Ectodermal cell (in vitro differentiated cells): Measurements from ENCODE around the gene ZNF511.

ENCODE experiments used
- H3K27ac ChIP-seq: 2 replicates; pipeline ENCODE4 v1.7.0; 2013; ENCODE audit warnings: mild to moderate bottlenecking, low read depth, low read length; ENCODE audit not compliant: insufficient read depth, poor library complexity, severe bottlenecking
- H3K27me3 ChIP-seq: 2 replicates; pipeline ENCODE4 v1.7.0; 2013; ENCODE audit warnings: mild to moderate bottlenecking, low read length; ENCODE audit not compliant: insufficient read depth, control insufficient read depth, poor library complexity, severe bottlenecking
- H3K36me3 ChIP-seq: one replicate; pipeline ENCODE4 v1.7.0; 2013; ENCODE audit warnings: low read length; ENCODE audit not compliant: control insufficient read depth, insufficient read depth
- H3K4me1 ChIP-seq: one replicate; pipeline ENCODE4 v1.7.0; 2013; ENCODE audit warnings: low read length; ENCODE audit not compliant: control insufficient read depth, insufficient read depth
- H3K4me3 ChIP-seq: 2 replicates; pipeline ENCODE4 v1.7.0; 2013; ENCODE audit warnings: low read depth, low read length, control low read depth; ENCODE audit not compliant: insufficient read depth
- H3K9me3 ChIP-seq: 2 replicates; pipeline ENCODE4 v1.7.0; 2013; ENCODE audit warnings: mild to moderate bottlenecking, low read length, moderate library complexity; ENCODE audit not compliant: control insufficient read depth
- WGBS, 2 experiments: methylation state at CpG; one replicate each; pipeline ENCODE4 v1.1.7; 2013; ENCODE audit warnings: missing lambda C conversion rate in 2 of 2; 5-methylcytosine and 5-hydroxymethylcytosine counted together

The ZNF511 gene

DNA sequence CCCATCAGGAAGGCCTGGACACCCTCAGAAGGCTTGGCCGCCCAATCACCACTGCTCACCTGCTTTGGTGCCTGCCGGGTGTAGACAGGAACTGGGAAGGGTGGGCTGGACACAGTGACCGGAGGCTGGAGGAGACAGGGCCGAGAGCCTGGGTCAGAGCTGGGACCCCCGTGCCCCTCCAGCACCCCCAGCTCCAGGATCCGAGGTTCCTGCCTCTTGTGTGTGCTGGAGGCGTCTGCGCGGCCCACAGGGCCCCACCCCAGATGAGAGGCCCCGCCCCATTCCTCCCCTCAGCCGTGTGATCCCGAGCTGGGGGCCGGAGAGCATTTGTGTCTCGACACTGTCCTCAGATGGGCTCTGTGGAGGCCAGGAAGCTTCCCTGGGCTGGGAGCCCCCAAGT, 41.4 kb upstream of the ZNF511 start:
- 88% methylated on average over 14 of the region's 14 CpGs for WGBS, 2 experiments
- Histone ChIP-seq H3K36me3 (no peaks in the 10 kb centered on the region), H3K4me1 (no peaks in the 10 kb centered on the region), H3K9me3 (no peaks in the 10 kb centered on the region), H3K4me3 (no peak overlapping the region), H3K27ac (no peak overlapping the region), H3K27me3 (peaks cover 14% of the 10 kb centered on the region)

DNA sequence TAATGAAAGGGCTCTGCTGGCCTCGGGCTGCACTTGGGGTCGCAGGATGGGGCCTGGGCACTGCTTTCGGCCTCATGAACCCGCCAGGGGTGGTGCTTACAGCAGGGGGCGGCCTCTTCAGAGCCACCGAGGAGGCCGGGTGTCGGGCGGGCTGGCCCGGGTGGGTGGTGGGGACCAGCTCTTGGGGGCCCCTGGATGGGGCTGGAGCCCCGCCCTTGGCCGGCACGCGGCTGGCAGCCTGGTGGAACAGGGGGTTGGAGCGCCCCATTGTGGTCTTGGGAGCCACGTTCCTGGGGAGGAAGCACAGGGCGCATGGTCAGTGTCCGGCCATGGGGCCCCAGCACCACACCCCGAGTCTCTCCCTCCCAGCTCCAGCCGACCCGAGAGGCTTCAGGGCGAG, 40.9 kb upstream of the ZNF511 start:
- H3K36me3 ChIP-seq, result no peaks in the 10 kb centered on the region
- 92% methylated on average over 22 of the region's 22 CpGs for WGBS, 2 experiments
- H3K9me3 ChIP-seq, result no peaks in the 10 kb centered on the region
- no peaks in the 10 kb centered on the region for H3K4me1 ChIP-seq
- no peak overlapping the region for H3K4me3 ChIP-seq
- H3K27me3 ChIP-seq, result peaks cover 9% of the 10 kb centered on the region
- no peak overlapping the region for H3K27ac ChIP-seq

DNA sequence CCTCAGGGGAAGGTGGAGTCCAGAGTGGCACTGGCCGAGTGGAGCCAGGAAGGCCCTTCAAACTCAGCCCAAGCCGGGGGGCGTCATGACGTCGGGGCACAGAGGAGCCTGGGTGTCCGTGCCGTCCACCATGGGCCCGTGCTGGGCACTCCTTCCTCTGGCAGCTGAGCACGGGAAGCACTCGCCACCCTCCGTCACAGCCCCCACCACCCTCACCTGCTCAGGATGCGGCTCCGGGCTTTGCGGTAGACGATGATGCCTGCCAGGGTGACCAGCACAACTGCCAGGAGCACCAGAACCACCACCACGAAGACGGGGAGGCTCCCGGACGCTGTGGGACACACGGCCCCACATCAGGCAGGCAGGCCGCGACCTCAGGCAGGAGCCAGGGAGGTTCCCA, 40.2 kb upstream of the ZNF511 start:
- H3K9me3 ChIP-seq, result no peaks in the 10 kb centered on the region
- H3K27ac ChIP-seq, result no peak overlapping the region
- no peaks in the 10 kb centered on the region for H3K4me1 ChIP-seq
- peaks cover 2% of the 10 kb centered on the region for H3K27me3 ChIP-seq
- no peaks in the 10 kb centered on the region for H3K36me3 ChIP-seq
- H3K4me3 ChIP-seq, result no peak overlapping the region
- 95% methylated on average over 22 of the region's 22 CpGs for WGBS, 2 experiments

DNA sequence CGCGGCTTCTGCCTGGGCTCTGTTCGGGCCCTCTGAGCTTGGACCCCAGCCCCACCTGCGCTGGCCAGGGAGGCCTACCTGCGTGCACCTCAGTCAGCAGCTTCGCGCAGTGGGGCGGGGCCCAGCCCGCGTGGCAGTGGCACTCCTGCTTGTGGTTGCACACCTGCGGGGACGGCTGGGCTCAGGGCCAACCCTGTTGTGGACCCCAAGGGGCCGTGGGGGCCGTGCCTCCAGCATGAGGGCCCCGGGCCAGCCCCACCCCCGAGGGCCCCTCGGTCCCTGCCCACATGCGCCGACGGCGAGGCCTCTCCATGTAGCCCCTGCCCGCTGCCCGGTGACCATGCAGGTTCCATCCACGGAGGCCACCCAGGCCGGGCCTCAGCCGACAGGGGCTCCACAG, 39.3 kb upstream of the ZNF511 start:
- no peaks in the 10 kb centered on the region for H3K9me3 ChIP-seq
- no peaks in the 10 kb centered on the region for H3K4me1 ChIP-seq
- H3K27ac ChIP-seq, result no peak overlapping the region
- no peak overlapping the region for H3K4me3 ChIP-seq
- H3K36me3 ChIP-seq, result no peaks in the 10 kb centered on the region
- no peaks in the 10 kb centered on the region for H3K27me3 ChIP-seq
- WGBS, 2 experiments, result 88% methylated on average over 26 of the region's 26 CpGs

DNA sequence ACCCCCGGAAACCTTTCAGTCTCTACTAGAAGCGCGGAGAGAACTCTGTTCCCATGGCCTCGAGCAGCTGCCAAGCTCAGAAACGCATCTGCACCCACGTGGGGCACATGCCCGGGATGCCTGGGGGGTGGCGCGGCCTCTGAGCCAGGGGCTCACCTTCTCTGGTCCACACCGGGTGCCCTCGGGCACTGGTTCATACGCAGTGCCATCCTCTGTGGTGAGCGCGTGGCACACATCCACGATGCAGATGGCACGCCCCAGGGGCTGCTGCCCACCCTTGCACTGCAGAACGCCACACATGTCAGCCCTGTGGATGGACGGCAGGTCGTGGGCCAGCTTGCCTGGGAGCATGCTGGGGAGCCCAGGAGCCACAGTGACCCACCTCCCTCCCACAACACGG, 38.5 kb upstream of the ZNF511 start:
- no peaks in the 10 kb centered on the region for H3K36me3 ChIP-seq
- no peaks in the 10 kb centered on the region for H3K9me3 ChIP-seq
- H3K27me3 ChIP-seq, result peaks cover 2% of the 10 kb centered on the region
- peaks cover 5% of the 10 kb centered on the region for H3K4me1 ChIP-seq
- WGBS, 2 experiments, result 89 to 90% methylated on average over 20 of the region's 20 CpGs
- H3K27ac ChIP-seq, result no peak overlapping the region
- H3K4me3 ChIP-seq, result no peak overlapping the region

DNA sequence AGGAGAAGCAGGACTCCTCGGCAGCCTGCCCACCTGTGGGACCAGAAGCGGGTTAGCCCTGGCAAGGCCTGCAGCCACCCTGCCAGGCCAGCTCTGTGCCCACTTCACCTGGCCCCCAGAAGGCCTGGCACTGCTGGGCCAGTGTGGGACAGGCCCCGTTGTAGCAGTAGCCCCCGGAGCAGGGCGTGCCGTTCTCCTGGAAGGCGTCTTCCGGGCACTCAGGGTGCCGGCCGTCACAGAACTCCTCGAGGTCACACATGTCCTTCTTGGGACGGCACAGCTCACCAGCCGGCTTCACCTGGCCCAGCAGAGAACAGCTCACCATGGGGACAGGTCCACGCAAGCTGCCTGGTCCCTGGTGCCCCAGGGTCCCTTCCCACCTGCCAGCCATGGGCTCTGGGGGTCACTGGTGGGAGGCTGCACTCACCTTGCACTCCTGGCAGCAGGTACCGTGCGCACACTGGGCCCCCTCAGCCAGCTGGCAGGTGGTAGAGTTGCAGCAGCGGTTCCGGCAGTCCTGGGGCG, 37.9 kb upstream of the ZNF511 start:
- WGBS, 2 experiments, result 93 to 94% methylated on average over 19 of the region's 19 CpGs
- no peak overlapping the region for H3K27ac ChIP-seq
- peaks cover 11% of the 10 kb centered on the region for H3K4me1 ChIP-seq
- peaks cover 9% of the 10 kb centered on the region for H3K27me3 ChIP-seq
- no peaks in the 10 kb centered on the region for H3K9me3 ChIP-seq
- no peaks in the 10 kb centered on the region for H3K36me3 ChIP-seq
- H3K4me3 ChIP-seq, result no peak overlapping the region

DNA sequence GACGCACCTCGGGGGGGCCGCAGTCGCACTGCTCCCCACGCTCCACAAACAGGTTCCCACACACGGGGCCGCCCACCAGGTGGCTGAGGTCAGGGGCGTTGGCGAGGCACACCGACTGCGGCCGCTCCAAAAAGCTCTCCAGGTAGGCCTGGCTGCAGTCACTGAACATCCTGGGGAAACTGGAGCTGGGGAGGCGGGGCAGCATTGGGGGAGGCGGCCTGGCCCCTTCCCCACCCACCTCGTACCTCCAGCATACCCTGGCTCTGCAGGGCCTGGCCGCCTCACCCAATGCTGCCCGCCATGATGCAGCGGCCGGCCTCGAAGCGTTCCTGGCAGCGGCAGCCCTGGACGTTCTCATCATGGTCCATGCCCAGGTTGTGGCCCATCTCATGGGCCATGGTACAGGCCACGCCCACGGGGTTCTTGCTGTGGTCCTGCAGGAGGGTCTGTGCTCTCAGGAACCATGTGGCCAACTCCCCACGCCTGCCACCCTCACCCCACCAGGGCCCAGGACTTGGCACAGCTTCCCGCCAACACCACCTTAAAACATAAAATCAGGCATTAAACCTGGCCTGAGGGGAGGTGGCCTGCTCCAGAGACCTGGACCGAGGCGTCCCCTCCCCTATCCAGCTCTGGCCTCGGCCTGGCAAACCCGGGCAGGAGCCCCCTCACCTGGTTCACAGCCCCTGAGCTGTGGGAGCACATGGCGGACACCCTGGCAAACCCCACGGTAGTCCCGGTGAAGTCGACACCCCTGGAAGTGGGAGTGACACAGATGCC, 37.0 kb upstream of the ZNF511 start:
- WGBS, 2 experiments, result 82 to 83% methylated on average over 35 of the region's 35 CpGs
- H3K9me3 ChIP-seq, result no peaks in the 10 kb centered on the region

DNA sequence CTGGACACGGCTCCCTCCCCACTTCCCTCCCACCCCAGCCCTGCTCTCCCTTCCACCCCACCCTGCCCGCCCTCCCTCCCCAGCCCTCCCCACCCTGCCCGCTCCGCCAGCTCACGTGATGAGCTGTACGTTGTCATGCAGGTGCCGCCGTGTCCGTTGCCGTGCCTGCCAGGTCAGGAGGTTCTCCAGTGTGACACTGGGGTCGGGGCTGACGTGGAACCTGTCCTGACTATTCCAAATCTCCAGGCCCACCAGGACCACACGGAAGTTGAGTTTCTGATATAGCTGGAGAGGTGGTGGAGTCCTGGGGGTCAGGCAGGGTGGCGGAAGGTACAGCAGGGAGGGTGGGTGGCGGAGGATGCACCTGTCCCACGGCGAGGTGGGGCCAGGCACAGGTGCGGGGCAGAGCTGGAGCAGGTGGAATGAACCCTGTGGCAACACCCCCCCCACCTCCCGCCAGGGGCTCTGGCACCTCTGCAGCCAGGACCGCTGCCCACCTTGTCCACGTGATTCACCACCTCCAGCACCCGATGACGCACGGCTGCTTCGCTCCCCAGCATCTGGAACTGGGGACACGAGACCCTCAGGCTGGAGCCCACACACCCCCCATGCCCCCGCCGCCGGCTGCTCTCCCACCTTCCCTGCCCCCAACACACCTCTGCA, 36.3 kb upstream of the ZNF511 start:
- H3K9me3 ChIP-seq, result no peaks in the 10 kb centered on the region
- H3K4me1 ChIP-seq, result peaks cover 23% of the 10 kb centered on the region
- no peak overlapping the region for H3K27ac ChIP-seq
- WGBS, 2 experiments, result 86% methylated on average over 28 of the region's 29 CpGs
- no peaks in the 10 kb centered on the region for H3K36me3 ChIP-seq
- H3K4me3 ChIP-seq, result no peak overlapping the region
- peaks cover 20% of the 10 kb centered on the region for H3K27me3 ChIP-seq

More for the DNA sequence above, 37.0 kb upstream of the ZNF511 start:
- Histone ChIP-seq H3K27me3 (peaks cover 18% of the 10 kb centered on the region), H3K27ac (no peak overlapping the region), H3K4me3 (no peak overlapping the region), H3K4me1 (peaks cover 19% of the 10 kb centered on the region), H3K36me3 (no peaks in the 10 kb centered on the region)

DNA sequence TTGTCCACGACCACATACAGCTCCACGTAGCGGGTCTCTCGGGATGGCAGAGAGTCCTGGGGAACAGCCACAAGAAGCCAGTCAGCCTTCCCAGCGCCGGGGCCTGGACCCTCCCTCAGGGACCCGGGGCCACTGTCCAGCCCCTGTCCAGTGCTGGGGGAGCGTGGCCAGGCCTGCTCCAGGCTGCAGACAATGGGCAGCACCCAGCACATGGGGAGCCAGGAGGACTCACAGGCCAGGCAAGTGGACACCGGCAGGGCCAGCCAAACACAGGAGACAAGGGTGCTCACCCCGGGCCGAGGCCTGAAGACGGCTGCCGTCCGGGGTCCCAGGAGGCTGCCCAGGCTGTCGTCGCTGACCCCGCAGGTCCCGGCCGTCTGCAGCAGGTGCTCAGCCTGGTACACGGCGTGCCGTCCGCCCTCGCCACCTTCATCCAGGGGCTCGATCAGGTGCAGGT, 35.7 kb upstream of the ZNF511 start:
- 94 to 95% methylated on average over 25 of the region's 25 CpGs for WGBS, 2 experiments
- peaks cover 20% of the 10 kb centered on the region for H3K27me3 ChIP-seq

DNA sequence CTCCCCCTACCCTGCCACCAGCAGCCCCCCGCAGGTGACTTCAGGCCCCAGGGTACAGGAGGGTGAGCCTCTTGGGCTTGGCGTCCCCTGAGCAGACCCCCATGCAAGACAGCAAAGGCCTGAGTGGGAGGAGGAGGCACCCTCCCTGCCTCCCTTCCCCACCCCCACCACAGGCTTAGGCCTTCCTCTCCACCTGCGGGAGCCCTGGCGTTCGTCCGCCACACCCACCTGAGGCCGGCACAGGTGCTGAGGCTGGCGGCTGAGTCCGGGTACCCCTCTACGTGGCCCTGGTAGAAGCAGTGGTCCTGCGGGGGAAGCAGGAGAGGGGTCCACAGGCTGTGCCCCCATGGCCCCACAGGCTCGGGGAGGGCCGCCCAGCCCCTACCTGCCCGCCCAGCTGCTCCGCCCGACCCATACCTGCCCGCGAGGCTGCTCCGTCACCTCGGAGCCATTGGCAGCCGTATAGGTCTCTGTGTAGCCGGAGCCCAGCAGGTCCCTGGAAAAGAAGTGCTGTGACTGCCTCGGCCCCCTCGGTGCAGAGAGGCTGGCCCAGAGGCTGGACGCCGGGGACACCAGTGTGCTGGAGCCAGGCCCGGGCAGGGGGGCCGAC, 35.1 kb upstream of the ZNF511 start:
- Histone ChIP-seq H3K4me3 (no peak overlapping the region), H3K9me3 (no peaks in the 10 kb centered on the region), H3K27me3 (peaks cover 20% of the 10 kb centered on the region), H3K4me1 (peaks cover 23% of the 10 kb centered on the region), H3K27ac (no peak overlapping the region), H3K36me3 (no peaks in the 10 kb centered on the region)
- WGBS, 2 experiments, result 93 to 94% methylated on average over 28 of the region's 28 CpGs

More for the DNA sequence above, 35.7 kb upstream of the ZNF511 start:
- peaks cover 23% of the 10 kb centered on the region for H3K4me1 ChIP-seq
- no peak overlapping the region for H3K27ac ChIP-seq
- H3K9me3 ChIP-seq, result no peaks in the 10 kb centered on the region
- no peaks in the 10 kb centered on the region for H3K36me3 ChIP-seq
- no peak overlapping the region for H3K4me3 ChIP-seq
